Panc1 (cell line): Measurements from ENCODE around the gene NEB. TPM values are rescaled to one million over a fixed set of nuclear protein-coding genes. Genes with fewer than 3 reads are reported as not detected.

Experiments
- ATAC-seq: fragments of 200-7000 bp; cut with Tn5 transposase; 2 replicates; pipeline ENCODE4 v1.9.1; 2020; ENCODE audit warnings: mild to moderate bottlenecking, moderate library complexity
- BruUV-seq: library from RNA; stranded (reverse); fragments of 400-500 nt; replicated peaks from 2 replicates; lab custom pipeline; 2021; lab: Mats Ljungman, UMichigan
- CTCF ChIA-PET: fragments of 300-600 bp; sonication (Branson Sonifier 250); formaldehyde crosslinking; loops from one replicate; lab custom pipeline; 2022; ENCODE audit warnings: antibody characterized with exemption; lab: Charles Lee
- POLR2A ChIA-PET: fragments of 300-600 bp; sonication (Branson Sonifier 250); formaldehyde crosslinking; loops from one replicate; lab custom pipeline; 2022; ENCODE audit warnings: antibody characterized with exemption; lab: Charles Lee
- DNase-seq: peaks from one replicate; pipeline ENCODE4 v3.0.0-alpha.2; 2010; ENCODE audit warnings: low read depth, low spot score
- H3K27ac ChIP-seq: 2 replicates; pipeline ENCODE4 v1.5.1; 2011; ENCODE audit warnings: mild to moderate bottlenecking, low read length, inconsistent platforms
- H3K27me3 ChIP-seq: fragments of 200-500 bp; sonication (Bioruptor generic); 2 replicates; pipeline ENCODE4 v1.6.0; 2014; ENCODE audit warnings: low read length, inconsistent platforms; ENCODE audit not compliant: control insufficient read depth, insufficient read depth
- H3K36me3 ChIP-seq: fragments of 200-500 bp; sonication (Bioruptor generic); 2 replicates; pipeline ENCODE4 v1.5.1; 2014; ENCODE audit warnings: inconsistent platforms, mild to moderate bottlenecking, low read length, moderate library complexity; ENCODE audit not compliant: control insufficient read depth, insufficient read depth
- H3K4me1 ChIP-seq: 2 replicates; pipeline ENCODE4 v1.5.1; 2011; ENCODE audit warnings: inconsistent platforms, mild to moderate bottlenecking, low read length, moderate library complexity; ENCODE audit not compliant: control insufficient read depth, insufficient read depth
- H3K4me3 ChIP-seq, 2 experiments: 2 replicates each; pipeline ENCODE4 v1.5.1; 2011 to 2012; ENCODE audit warnings: low read depth in 2 of 2, low read length in 2 of 2, mild to moderate bottlenecking in 2 of 2, inconsistent platforms in 1 of 2, moderate library complexity in 1 of 2
- H3K9me3 ChIP-seq: fragments of 200-500 bp; sonication (Bioruptor generic); 2 replicates; pipeline ENCODE4 v1.5.1; 2014; ENCODE audit warnings: low read depth, mild to moderate bottlenecking, inconsistent platforms, low read length, moderate library complexity; ENCODE audit not compliant: control insufficient read depth, insufficient read depth
- POLR2AphosphoS5 ChIP-seq: IDR thresholded peaks from 2 replicates; pipeline ENCODE4 v1.6.1; 2012; ENCODE audit warnings: mild to moderate bottlenecking, low read depth, low read length, moderate library complexity
- SIN3A ChIP-seq: IDR thresholded peaks from 2 replicates; pipeline ENCODE4 v1.6.1; 2012; ENCODE audit warnings: low read depth, mild to moderate bottlenecking, low read length, moderate library complexity, borderline replicate concordance; ENCODE audit not compliant: insufficient read depth
- TCF7L2 ChIP-seq: IDR thresholded peaks from 2 replicates; pipeline ENCODE4 v1.6.1; 2011; ENCODE audit warnings: mild to moderate bottlenecking, low read depth, low read length, inconsistent platforms
- in situ Hi-C: cut with HindIII; loops from 2 replicates; pipeline ENCODE4 v1.10.0; 2016; ENCODE audit warnings: low sequenced_read_pairs, low pct_unique_long_range_greater_than_20kb
- intact Hi-C: fragments of 100-400 bp; cut with micrococcal nuclease; formaldehyde crosslinking; loops from one replicate; pipeline ENCODE4 v1.10.0; 2022; ENCODE audit not compliant: unreplicated experiment
- total RNA-seq: library from RNA; stranded (reverse); gene quantifications from one replicate; pipeline ENCODE4 v1.2.1, GENCODE V29; 2021; ENCODE audit not compliant: unreplicated experiment
- TF ChIP-seq, protein P1 (sequence below): fragments of 450-650 bp; IDR thresholded peaks from 2 replicates; pipeline ENCODE4 v1.5.1; 2017; ENCODE audit warnings: mild to moderate bottlenecking
- TF ChIP-seq, protein P2 (sequence below), 2 experiments: IDR thresholded peaks; 2 replicates each; pipeline ENCODE4 v1.6.1; 2011 to 2012; ENCODE audit warnings: low read depth in 2 of 2, control low read depth in 1 of 2, low read length in 1 of 2, mild to moderate bottlenecking in 1 of 2, moderate library complexity in 1 of 2; ENCODE audit not compliant: insufficient read depth in 1 of 2

The NEB gene
- total RNA-seq, 1 experiment from 2014 or later: 0.10 TPM

DNA sequence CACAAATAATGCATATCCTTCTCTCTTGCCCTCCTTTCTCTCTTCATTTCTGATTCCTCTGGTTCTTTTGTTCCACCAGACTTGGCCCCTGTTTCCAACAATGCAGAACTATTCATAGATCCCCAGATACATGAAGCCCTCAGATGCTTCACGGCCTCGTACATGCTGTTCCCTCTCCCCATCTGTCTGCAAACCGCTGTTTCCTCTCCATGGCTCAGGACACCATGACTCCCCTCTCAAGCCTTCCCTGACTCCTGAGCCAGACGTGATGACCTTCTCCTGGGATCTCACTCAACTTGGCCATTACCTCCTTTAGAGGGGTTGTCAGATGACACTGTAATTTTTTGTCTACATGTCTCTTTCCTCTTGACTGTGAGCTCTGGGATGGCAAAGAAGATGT lies 15.5 kb downstream of the NEB start:
- CTCF ChIA-PET: interaction anchor here (0.7 kb wide), 1 partner anchor 229 kb away, joined by 3 read pairs; no protein-coding TSS in a partner anchor
- BruUV-seq: no TSS peak
- POLR2A ChIA-PET: no interaction called here
- DNase-seq: no peak
- Histone ChIP-seq H3K27me3 (peaks cover 2% of the 10 kb centered on the region), H3K4me3 (no peak overlapping the region), H3K27ac (no peak overlapping the region), H3K9me3 (no peaks in the 10 kb centered on the region), H3K36me3 (no peaks in the 10 kb centered on the region), H3K4me1 (no peaks in the 10 kb centered on the region)
- ATAC-seq: no peak
- TF ChIP-seq, protein P1, sequence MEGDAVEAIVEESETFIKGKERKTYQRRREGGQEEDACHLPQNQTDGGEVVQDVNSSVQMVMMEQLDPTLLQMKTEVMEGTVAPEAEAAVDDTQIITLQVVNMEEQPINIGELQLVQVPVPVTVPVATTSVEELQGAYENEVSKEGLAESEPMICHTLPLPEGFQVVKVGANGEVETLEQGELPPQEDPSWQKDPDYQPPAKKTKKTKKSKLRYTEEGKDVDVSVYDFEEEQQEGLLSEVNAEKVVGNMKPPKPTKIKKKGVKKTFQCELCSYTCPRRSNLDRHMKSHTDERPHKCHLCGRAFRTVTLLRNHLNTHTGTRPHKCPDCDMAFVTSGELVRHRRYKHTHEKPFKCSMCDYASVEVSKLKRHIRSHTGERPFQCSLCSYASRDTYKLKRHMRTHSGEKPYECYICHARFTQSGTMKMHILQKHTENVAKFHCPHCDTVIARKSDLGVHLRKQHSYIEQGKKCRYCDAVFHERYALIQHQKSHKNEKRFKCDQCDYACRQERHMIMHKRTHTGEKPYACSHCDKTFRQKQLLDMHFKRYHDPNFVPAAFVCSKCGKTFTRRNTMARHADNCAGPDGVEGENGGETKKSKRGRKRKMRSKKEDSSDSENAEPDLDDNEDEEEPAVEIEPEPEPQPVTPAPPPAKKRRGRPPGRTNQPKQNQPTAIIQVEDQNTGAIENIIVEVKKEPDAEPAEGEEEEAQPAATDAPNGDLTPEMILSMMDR: no peak
- TF ChIP-seq, protein P2, sequence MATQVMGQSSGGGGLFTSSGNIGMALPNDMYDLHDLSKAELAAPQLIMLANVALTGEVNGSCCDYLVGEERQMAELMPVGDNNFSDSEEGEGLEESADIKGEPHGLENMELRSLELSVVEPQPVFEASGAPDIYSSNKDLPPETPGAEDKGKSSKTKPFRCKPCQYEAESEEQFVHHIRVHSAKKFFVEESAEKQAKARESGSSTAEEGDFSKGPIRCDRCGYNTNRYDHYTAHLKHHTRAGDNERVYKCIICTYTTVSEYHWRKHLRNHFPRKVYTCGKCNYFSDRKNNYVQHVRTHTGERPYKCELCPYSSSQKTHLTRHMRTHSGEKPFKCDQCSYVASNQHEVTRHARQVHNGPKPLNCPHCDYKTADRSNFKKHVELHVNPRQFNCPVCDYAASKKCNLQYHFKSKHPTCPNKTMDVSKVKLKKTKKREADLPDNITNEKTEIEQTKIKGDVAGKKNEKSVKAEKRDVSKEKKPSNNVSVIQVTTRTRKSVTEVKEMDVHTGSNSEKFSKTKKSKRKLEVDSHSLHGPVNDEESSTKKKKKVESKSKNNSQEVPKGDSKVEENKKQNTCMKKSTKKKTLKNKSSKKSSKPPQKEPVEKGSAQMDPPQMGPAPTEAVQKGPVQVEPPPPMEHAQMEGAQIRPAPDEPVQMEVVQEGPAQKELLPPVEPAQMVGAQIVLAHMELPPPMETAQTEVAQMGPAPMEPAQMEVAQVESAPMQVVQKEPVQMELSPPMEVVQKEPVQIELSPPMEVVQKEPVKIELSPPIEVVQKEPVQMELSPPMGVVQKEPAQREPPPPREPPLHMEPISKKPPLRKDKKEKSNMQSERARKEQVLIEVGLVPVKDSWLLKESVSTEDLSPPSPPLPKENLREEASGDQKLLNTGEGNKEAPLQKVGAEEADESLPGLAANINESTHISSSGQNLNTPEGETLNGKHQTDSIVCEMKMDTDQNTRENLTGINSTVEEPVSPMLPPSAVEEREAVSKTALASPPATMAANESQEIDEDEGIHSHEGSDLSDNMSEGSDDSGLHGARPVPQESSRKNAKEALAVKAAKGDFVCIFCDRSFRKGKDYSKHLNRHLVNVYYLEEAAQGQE (IDR thresholded peaks at IDR 0.05; ENCODE audit: insufficient read depth in 1 of 2, low read depth in 2 of 2, low read length in 1 of 2): no peak
- TF ChIP-seq TCF7L2: no peak
- no peak for TF ChIP-seq POLR2AphosphoS5
- TF ChIP-seq SIN3A: no peak
- intact Hi-C loops (no loop called here), in situ Hi-C loops (no loop called here)

DNA sequence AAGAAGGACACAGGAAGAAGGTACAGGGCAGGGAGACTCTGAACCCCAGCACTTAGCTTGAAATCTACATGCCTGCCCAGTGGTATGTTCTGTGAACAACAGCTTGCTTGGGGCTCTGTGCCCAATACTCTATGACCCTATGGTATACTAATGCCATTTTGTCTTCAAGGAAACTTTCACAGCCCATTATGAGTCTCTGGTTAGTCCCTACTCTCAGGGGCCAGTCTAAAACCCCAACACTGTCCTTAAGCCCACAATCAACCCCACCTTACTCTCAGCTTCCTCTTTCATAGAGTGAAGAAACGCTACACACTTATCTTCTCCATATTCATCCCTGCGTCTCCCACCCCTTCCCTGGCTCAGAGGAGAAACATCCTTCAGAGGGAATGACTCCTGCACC lies 16.0 kb downstream of the NEB start:
- ChIA-PET CTCF (no interaction called here), POLR2A (no interaction called here)
- H3K4me3 ChIP-seq: no peak overlapping the region
- H3K27me3 ChIP-seq: peaks cover 2% of the 10 kb centered on the region
- H3K27ac ChIP-seq: no peak overlapping the region
- BruUV-seq: no TSS peak
- H3K9me3 ChIP-seq: no peaks in the 10 kb centered on the region
- TF ChIP-seq, protein P1: no peak
- TF ChIP-seq POLR2AphosphoS5 (no peak), SIN3A (no peak), TCF7L2 (no peak)
- TF ChIP-seq, protein P2 (IDR thresholded peaks at IDR 0.05; ENCODE audit: insufficient read depth in 1 of 2, low read depth in 2 of 2, low read length in 1 of 2): no peak
- no peaks in the 10 kb centered on the region for H3K36me3 ChIP-seq
- in situ Hi-C loops: no loop called here
- ATAC-seq (no peak), DNase-seq (no peak)
- no peaks in the 10 kb centered on the region for H3K4me1 ChIP-seq
- intact Hi-C loops: no loop called here
